NCI-H2227 treated with DMSO at 0.1 percent for 48 hours (cell line): ENCODE measurements around the gene CYP39A1.

Experiments
- DNase-seq: peaks from one replicate; lab custom pipeline; 2025; lab: John Stamatoyannopoulos, UW

The CYP39A1 gene

DNA sequence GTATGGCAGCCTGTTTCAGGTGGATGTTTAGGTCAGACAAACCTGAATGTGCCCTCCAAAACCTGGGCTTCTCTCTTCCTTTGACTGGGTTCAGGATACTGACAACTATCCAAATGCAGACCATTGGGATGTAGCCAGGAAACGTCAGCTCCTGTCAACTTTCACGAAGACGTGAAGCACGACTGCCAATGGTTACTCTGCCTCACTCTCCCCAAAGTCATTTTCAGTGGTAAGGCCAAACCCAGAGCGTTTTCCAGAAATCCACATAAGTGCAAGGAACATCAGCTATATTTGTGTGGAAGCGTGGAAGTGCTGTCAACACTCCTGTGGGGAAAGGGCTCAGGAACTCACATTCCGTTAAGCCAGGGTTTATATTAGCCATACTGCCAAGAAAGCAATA, 141.3 kb downstream of the CYP39A1 start:
- no peak for DNase-seq

DNA sequence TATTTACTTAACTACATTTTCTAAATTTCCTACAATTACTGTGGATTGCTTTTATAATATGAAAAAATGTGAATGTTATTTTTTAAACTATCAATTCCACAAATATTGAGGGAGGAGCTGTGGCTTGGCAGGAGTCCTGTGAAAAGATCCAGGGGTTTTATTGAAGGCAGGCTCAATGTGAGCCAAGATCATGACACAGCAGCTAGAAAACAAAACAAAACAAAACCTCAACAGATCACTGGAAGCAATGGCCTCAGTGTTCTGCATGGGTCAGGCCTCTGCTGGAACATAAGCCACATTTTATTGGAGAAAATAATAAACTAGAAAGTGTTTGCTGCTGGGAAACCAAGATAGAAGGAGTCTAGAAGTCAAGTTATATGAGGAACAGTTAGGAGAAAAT, 142.0 kb downstream of the CYP39A1 start:
- DNase-seq = no peak

DNA sequence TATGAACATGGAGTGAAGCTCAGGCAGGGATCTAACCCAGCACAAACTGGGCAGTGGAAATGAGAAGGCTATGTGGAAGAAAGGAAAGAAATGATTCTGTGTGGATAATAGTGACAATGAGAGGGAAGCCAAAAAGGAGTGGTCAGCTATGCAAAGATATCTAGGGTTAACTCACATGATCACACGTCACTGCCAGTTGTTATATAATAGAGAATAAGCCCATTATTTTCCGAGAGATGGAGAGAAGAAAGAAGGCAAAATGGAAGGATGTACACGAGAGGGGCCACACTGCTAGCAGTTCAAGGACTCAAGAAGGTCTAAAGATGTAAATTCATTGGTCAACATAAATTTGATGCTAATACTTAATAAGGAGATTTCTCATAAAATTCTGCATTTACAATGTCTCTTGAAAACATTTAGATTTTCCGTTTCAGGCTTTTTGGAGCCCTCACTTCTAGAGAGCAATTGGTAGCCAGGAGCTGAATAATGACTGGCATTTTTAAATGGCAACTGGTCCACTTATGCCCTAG, 142.6 kb downstream of the CYP39A1 start:
- no peak for DNase-seq

DNA sequence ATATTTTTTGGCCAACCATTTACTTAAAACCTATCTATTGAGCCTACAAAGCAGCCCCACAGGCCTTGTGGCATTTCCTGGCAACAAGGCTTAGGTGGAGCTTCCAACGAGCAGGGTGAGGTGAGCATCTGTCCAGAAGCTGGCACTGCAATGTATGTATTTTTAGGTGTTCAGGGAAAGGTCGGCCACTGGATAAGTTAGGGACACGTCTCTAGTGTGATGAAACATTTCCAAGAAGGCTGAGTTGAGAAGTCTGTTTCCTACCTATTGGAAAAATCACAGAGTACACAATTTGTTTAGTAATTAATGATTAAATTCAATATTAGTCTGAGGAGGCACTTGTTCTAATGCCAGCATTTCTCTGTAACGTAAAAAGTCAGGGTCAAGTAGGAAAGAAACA, 143.6 kb downstream of the CYP39A1 start:
- no peak for DNase-seq

DNA sequence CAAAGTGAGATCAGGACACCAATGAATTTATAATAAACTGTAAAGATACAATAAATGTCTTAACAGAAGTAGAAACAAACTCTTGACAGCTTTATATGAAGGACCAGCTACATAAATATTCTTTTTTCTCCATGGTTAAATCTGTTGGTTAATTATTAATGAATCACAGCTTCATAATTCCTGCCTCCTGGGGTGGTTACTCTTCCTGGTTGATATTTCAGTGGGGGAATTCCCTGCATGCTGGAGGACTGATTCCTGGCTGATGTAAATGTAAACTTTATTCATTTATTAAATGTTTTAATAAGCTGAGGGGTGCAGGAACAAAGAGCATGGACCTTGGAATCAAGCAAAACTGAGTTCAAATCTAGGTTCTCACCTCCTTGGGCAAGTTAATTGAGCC, 145.2 kb downstream of the CYP39A1 start:
- no peak for DNase-seq

DNA sequence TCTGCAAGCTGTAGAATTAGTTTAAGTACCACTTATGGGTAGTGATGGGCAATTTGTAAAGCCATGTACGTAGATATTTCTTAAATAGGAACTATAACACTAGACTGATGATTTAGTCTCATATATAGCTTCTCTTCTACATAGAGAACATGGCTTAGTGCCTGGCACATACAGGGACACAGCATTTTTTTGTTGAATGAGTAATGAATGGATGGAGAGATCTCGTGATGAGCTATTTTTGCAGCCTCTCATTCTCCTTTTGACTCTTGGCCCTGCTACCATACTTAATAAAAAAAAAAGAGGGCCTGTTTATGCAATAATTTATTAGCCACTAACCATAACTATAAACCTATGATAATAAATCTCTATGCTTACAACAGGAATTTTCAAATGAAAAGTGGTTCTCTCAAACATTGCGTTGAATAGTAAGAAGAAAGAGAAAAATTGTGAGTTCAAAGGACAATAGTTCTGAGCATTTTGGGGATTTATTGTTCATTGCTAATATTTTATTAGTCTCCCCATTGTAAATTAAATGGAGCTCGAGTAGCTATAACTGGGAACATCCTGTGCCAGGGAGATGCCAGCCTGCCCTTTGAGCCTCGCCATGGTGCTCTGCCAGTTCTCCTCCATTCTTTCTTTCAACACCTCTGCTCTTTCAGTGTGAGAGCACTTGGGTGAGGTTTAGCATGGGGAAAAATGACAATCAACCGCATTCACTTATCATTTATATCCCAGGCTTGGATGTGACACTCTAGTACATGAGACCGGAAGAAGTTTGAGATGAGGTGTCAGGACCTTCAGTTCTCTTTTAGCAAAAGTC, 146.7 kb downstream of the CYP39A1 start:
- DNase-seq = no peak

DNA sequence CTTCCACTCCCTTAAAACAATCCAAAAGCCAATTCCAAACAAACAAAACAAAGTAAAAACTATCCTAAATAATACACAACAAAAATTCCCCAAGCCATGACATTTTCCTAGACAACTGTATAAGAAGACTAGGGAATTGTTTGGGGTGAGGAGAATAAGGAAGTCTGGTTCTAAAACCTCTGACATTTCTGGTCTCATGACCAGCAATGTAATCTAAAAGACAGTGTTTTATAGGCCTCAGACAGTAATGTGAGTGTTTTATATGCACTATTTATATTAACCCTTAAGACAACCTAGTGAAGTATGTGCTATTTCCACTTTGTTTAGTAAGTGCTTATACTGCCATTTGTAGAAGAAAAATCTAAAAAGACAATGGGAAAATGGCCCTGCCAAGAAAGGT, 148.4 kb downstream of the CYP39A1 start:
- no peak for DNase-seq

GRCh38 chr6:46502486-46503119, 150.0 kb downstream of the CYP39A1 start:
- DNase-seq = no peak

- DNase-seq = no peak
Measured at GRCh38 chr6:46501136-46502089, 151.2 kb downstream of the CYP39A1 start.

GRCh38 chr6:46500382-46500781, 152.2 kb downstream of the CYP39A1 start:
- no peak for DNase-seq
